Measurements from ENCODE around the gene ADAMTS7.
"Not testable (repeated sequence)": the region's sequence is repeated elsewhere in the genome, so short reads cannot be mapped to it uniquely, and the experiment has no call there.

Gene ADAMTS7

GRCh38 chr15:78766041-78766440 is 45.2 kb downstream of the ADAMTS7 start:
- Histone ChIP-seq H3K36me3 (ENCODE audit: insufficient read depth, low read length) (no peaks in the 10 kb centered on the region), H2AFZ (ENCODE audit: low read depth, low read length) (no peak overlapping the region), H3K4me3 (ENCODE audit: low read depth in 1 of 2, low read length in 2 of 2) (no peak overlapping the region), H3K27me3 (ENCODE audit: insufficient read depth, low read length, poor library complexity) (no peaks in the 10 kb centered on the region), H3K9me3 (ENCODE audit: insufficient read depth, low read length, severe bottlenecking) (no peaks in the 10 kb centered on the region), H3K4me2 (ENCODE audit: insufficient read depth, low read length) (no peak overlapping the region), H3K4me1 (ENCODE audit: insufficient read depth, low read length) (peaks cover 9% of the 10 kb centered on the region), H3K9ac (ENCODE audit: low read depth, low read length) (no peak overlapping the region), H3K27ac (ENCODE audit: low read length) (no peak overlapping the region), H3K79me2 (ENCODE audit: insufficient read depth, low read length) (no peaks in the 10 kb centered on the region), H4K20me1 (ENCODE audit: insufficient read depth, low read length) (no peaks in the 10 kb centered on the region)
- TF ChIP-seq EZH2 (IDR thresholded peaks at IDR 0.05; ENCODE audit: borderline replicate concordance, low read depth, low read length, severe bottlenecking): no peak
- TF ChIP-seq CTCF (IDR thresholded peaks at IDR 0.05; ENCODE audit: borderline replicate concordance, extremely low read depth, low read length, poor library complexity, severe bottlenecking): no peak
- ATAC-seq (ENCODE audit: insufficient read depth, low read depth): no peak
- no peak for DNase-seq

GRCh38 chr15:78765154-78765860 is 46.0 kb downstream of the ADAMTS7 start:
- H3K79me2 ChIP-seq (ENCODE audit: insufficient read depth, low read length); H3K27ac ChIP-seq (ENCODE audit: low read length); H3K4me1 ChIP-seq (ENCODE audit: insufficient read depth, low read length); DNase-seq; H3K27me3 ChIP-seq (ENCODE audit: insufficient read depth, low read length, poor library complexity); H4K20me1 ChIP-seq (ENCODE audit: insufficient read depth, low read length); H3K4me2 ChIP-seq (ENCODE audit: insufficient read depth, low read length); H2AFZ ChIP-seq (ENCODE audit: low read depth, low read length); H3K9ac ChIP-seq (ENCODE audit: low read depth, low read length); H3K36me3 ChIP-seq (ENCODE audit: insufficient read depth, low read length); H3K4me3 ChIP-seq (ENCODE audit: low read depth in 1 of 2, low read length in 2 of 2); H3K9me3 ChIP-seq (ENCODE audit: insufficient read depth, low read length, severe bottlenecking); ATAC-seq (ENCODE audit: insufficient read depth, low read depth): not testable (repeated sequence)

GRCh38 chr15:78764340-78765153 is 46.7 kb downstream of the ADAMTS7 start:
- not testable (repeated sequence) for H3K27me3 ChIP-seq (ENCODE audit: insufficient read depth, low read length, poor library complexity); H3K4me2 ChIP-seq (ENCODE audit: insufficient read depth, low read length); H3K9me3 ChIP-seq (ENCODE audit: insufficient read depth, low read length, severe bottlenecking); DNase-seq; H3K9ac ChIP-seq (ENCODE audit: low read depth, low read length); ATAC-seq (ENCODE audit: insufficient read depth, low read depth); H3K4me3 ChIP-seq (ENCODE audit: low read depth in 1 of 2, low read length in 2 of 2); H3K79me2 ChIP-seq (ENCODE audit: insufficient read depth, low read length); H3K36me3 ChIP-seq (ENCODE audit: insufficient read depth, low read length); H3K27ac ChIP-seq (ENCODE audit: low read length); H2AFZ ChIP-seq (ENCODE audit: low read depth, low read length); H3K4me1 ChIP-seq (ENCODE audit: insufficient read depth, low read length); H4K20me1 ChIP-seq (ENCODE audit: insufficient read depth, low read length)

- no peak for DNase-seq
- Histone ChIP-seq H3K27me3 (ENCODE audit: insufficient read depth, low read length, poor library complexity) (no peaks in the 10 kb centered on the region), H2AFZ (ENCODE audit: low read depth, low read length) (no peak overlapping the region), H3K4me1 (ENCODE audit: insufficient read depth, low read length) (peaks cover 10% of the 10 kb centered on the region), H3K9me3 (ENCODE audit: insufficient read depth, low read length, severe bottlenecking) (no peaks in the 10 kb centered on the region), H4K20me1 (ENCODE audit: insufficient read depth, low read length) (no peaks in the 10 kb centered on the region), H3K36me3 (ENCODE audit: insufficient read depth, low read length) (no peaks in the 10 kb centered on the region), H3K79me2 (ENCODE audit: insufficient read depth, low read length) (no peaks in the 10 kb centered on the region), H3K9ac (ENCODE audit: low read depth, low read length) (no peak overlapping the region), H3K27ac (ENCODE audit: low read length) (no peak overlapping the region), H3K4me3 (ENCODE audit: low read depth in 1 of 2, low read length in 2 of 2) (no peak overlapping the region), H3K4me2 (ENCODE audit: insufficient read depth, low read length) (no peak overlapping the region)
- ATAC-seq (ENCODE audit: insufficient read depth, low read depth): no peak
- TF ChIP-seq EZH2 (IDR thresholded peaks at IDR 0.05; ENCODE audit: borderline replicate concordance, low read depth, low read length, severe bottlenecking) (no peak), CTCF (IDR thresholded peaks at IDR 0.05; ENCODE audit: borderline replicate concordance, extremely low read depth, low read length, poor library complexity, severe bottlenecking) (no peak)
Measured at GRCh38 chr15:78763796-78764241, 47.4 kb downstream of the ADAMTS7 start.
